GM12878 (cell line): Measurements from ENCODE around the gene SHOC1. TPM values are rescaled to one million over a fixed set of nuclear protein-coding genes. Genes with fewer than 3 reads are reported as not detected.

Source experiments
- ATAC-seq: fragments of 200-7000 bp; cut with Tn5 transposase; 3 replicates; pipeline ENCODE4 v1.9.1; 2020; ENCODE audit warnings: mild to moderate bottlenecking, moderate library complexity
- BruUV-seq: library from RNA; stranded (reverse); fragments of 400-500 nt; replicated peaks from 2 replicates; lab custom pipeline; 2021; lab: Mats Ljungman, UMichigan
- CTCF ChIA-PET: fragments of 300-600 bp; sonication (Branson Sonifier 250); formaldehyde crosslinking; extraction: SDS; loops from one replicate; lab custom pipeline; 2021; ENCODE audit warnings: inconsistent platforms; lab: Yijun Ruan, JAX
- POLR2A ChIA-PET: fragments of 350-600 bp; formaldehyde crosslinking; extraction: SDS; loops from one replicate; lab custom pipeline; 2021; ENCODE audit warnings: inconsistent platforms; lab: Charles Lee
- RAD21 ChIA-PET: fragments of 300-600 bp; sonication (Branson Sonifier 250); formaldehyde crosslinking; loops from one replicate; lab custom pipeline; 2023; ENCODE audit warnings: antibody characterized with exemption; ENCODE audit not compliant: unreplicated experiment; lab: Charles Lee
- SMC1A ChIA-PET: fragments of 300-600 bp; sonication (Branson Sonifier 250); formaldehyde crosslinking; loops from one replicate; lab custom pipeline; 2023; ENCODE audit not compliant: unreplicated experiment, uncharacterized antibody; lab: Charles Lee
- DNase-seq: peaks from one replicate; pipeline ENCODE4 v3.0.0-alpha.2; 2011; ENCODE audit warnings: low read depth, low spot score
- FAIRE-seq: peaks from 3 replicates; lab custom pipeline; 2011; peaks lifted over from hg19 to GRCh38; lab: Jason Lieb, UNC
- H2AFZ ChIP-seq: 2 replicates; pipeline ENCODE4 v1.6.0; 2011; ENCODE audit warnings: low read depth, low read length, control low read depth; ENCODE audit not compliant: control insufficient read depth
- H3K27ac ChIP-seq: 2 replicates; pipeline ENCODE4 v1.5.1; 2011; ENCODE audit warnings: control low read depth; ENCODE audit not compliant: control insufficient read depth, insufficient read depth
- H3K27me3 ChIP-seq, 2 experiments: replicated peaks in 1 of 2; 2 replicates each; pipeline versions ENCODE4 v1.6.0 to v1.6.1; 2011; ENCODE audit warnings: low read length in 1 of 2; ENCODE audit not compliant: control insufficient read depth in 2 of 2, insufficient read depth in 2 of 2
- H3K36me3 ChIP-seq, 2 experiments: 2 replicates each; pipeline ENCODE4 v1.5.1; 2011; ENCODE audit warnings: low read length in 1 of 2; ENCODE audit not compliant: control insufficient read depth in 2 of 2, insufficient read depth in 2 of 2
- H3K4me1 ChIP-seq: 2 replicates; pipeline ENCODE4 v1.6.1; 2011; ENCODE audit warnings: mild to moderate bottlenecking, low read length, moderate library complexity, mixed read lengths; ENCODE audit not compliant: control insufficient read depth, insufficient read depth
- H3K4me2 ChIP-seq: 2 replicates; pipeline ENCODE4 v1.6.0; 2011; ENCODE audit warnings: control low read depth; ENCODE audit not compliant: control insufficient read depth, insufficient read depth
- H3K4me3 ChIP-seq: fragments of 200-600 bp; sonication (generic); 2 replicates; pipeline ENCODE4 v1.5.1; 2016
- H3K79me2 ChIP-seq: 2 replicates; pipeline ENCODE4 v1.6.0; 2011; ENCODE audit warnings: low read length; ENCODE audit not compliant: control insufficient read depth, insufficient read depth
- H3K9ac ChIP-seq: 2 replicates; pipeline ENCODE4 v1.8.0; 2011; ENCODE audit warnings: low read length, control low read depth, mixed read lengths; ENCODE audit not compliant: control insufficient read depth, insufficient read depth
- H3K9me3 ChIP-seq: replicated peaks from 3 replicates; pipeline ENCODE4 v1.5.1; 2011; ENCODE audit warnings: mild to moderate bottlenecking, low read length; ENCODE audit not compliant: control insufficient read depth, insufficient read depth
- H4K20me1 ChIP-seq: 2 replicates; pipeline ENCODE4 v1.6.0; 2011; ENCODE audit not compliant: control insufficient read depth, insufficient read depth
- CUX1 ChIP-seq: IDR thresholded peaks from 2 replicates; pipeline ENCODE4 v1.6.1; 2012; ENCODE audit warnings: improper control_type of control experiment, low read depth, low read length; ENCODE audit not compliant: insufficient replicate concordance
- E2F8 ChIP-seq: fragments of 450-650 bp; IDR thresholded peaks from 2 replicates; pipeline ENCODE4 v1.6.1; 2018; ENCODE audit warnings: mild to moderate bottlenecking, low read depth, moderate library complexity; ENCODE audit not compliant: partially characterized antibody
- IRF4 ChIP-seq: IDR thresholded peaks from 2 replicates; pipeline ENCODE4 v1.6.1; 2011; ENCODE audit warnings: low read depth, low read length
- KAT2A ChIP-seq: conservative IDR thresholded peaks from 2 replicates; pipeline ENCODE4 v1.6.1; 2011; ENCODE audit warnings: low read depth, low read length; ENCODE audit not compliant: control insufficient read depth
- MTA2 ChIP-seq: fragments of 450-650 bp; IDR thresholded peaks from 2 replicates; pipeline ENCODE4 v1.6.1; 2016; ENCODE audit warnings: low read depth, mild to moderate bottlenecking, moderate library complexity
- MTA3 ChIP-seq: IDR thresholded peaks from 2 replicates; pipeline ENCODE4 v1.6.1; 2012; ENCODE audit warnings: low read length, inconsistent platforms, borderline replicate concordance
- NBN ChIP-seq: fragments of 450-650 bp; IDR thresholded peaks from 2 replicates; pipeline ENCODE4 v1.6.1; 2016
- NR2F1 ChIP-seq: fragments of 450-650 bp; conservative IDR thresholded peaks from 2 replicates; pipeline ENCODE4 v1.6.1; 2017; ENCODE audit warnings: mild to moderate bottlenecking
- PAX5 ChIP-seq: IDR thresholded peaks from 2 replicates; pipeline ENCODE4 v1.6.1; 2011; ENCODE audit warnings: low read depth, low read length, borderline replicate concordance
- RCOR1 ChIP-seq: conservative IDR thresholded peaks from 2 replicates; pipeline ENCODE4 v1.6.1; 2012; ENCODE audit warnings: low read depth, low read length, improper control_type of control experiment
- RELA ChIP-seq: fragments of 450-650 bp; IDR thresholded peaks from 2 replicates; pipeline ENCODE4 v1.8.0; 2014; ENCODE audit warnings: borderline replicate concordance; ENCODE audit not compliant: partially characterized antibody
- SMARCA5 ChIP-seq: fragments of 450-650 bp; IDR thresholded peaks from 2 replicates; pipeline ENCODE4 v1.6.1; 2017; ENCODE audit warnings: mild to moderate bottlenecking
- TCF12 ChIP-seq: IDR thresholded peaks from 2 replicates; pipeline ENCODE4 v1.6.1; 2011; ENCODE audit warnings: low read depth, mild to moderate bottlenecking, low read length
- USF1 ChIP-seq: IDR thresholded peaks from 2 replicates; pipeline ENCODE4 v1.6.1; 2011; ENCODE audit warnings: borderline replicate concordance, low read depth, mild to moderate bottlenecking, moderate library complexity, mixed read lengths, low read length; ENCODE audit not compliant: insufficient read depth; ENCODE audit errors: extremely low read length
- YBX1 ChIP-seq: fragments of 450-650 bp; IDR thresholded peaks from 2 replicates; pipeline ENCODE4 v1.6.1; 2016; ENCODE audit warnings: antibody characterized with exemption
- ZNF207 ChIP-seq: fragments of 450-650 bp; IDR thresholded peaks from 2 replicates; pipeline ENCODE4 v1.6.1; 2014; ENCODE audit warnings: antibody characterized with exemption, mild to moderate bottlenecking, borderline replicate concordance
- WGBS: methylation state at CpG from one replicate; pipeline ENCODE4 v1.1.6; 2016; ENCODE audit warnings: low lambda C conversion rate; ENCODE audit not compliant: insufficient replicate concordance, insufficient coverage; ENCODE audit errors: missing lambda C conversion rate; 5-methylcytosine and 5-hydroxymethylcytosine counted together
- in situ Hi-C: fragments of 300-500 bp; cut with MboI; formaldehyde crosslinking; loops from 9 replicates; pipeline ENCODE4 v1.14.3; 2018; ENCODE audit warnings: mixed read lengths
- intact Hi-C: fragments of 100-400 bp; cut with micrococcal nuclease; formaldehyde crosslinking; loops from one replicate; pipeline ENCODE4 v1.14.2; 2022; ENCODE audit not compliant: unreplicated experiment
- polyA plus RNA-seq, 11 experiments: library from polyadenylated mRNA; depleted of rRNA in 4 of 11; unstranded in 6 of 11; stranded (reverse) in 5 of 11; fragments of >200 nt; fragmentation: Nextera tagmentation in 4 of 11; fragmentation: Illumina TruSeq in 1 of 11; extraction: Ambion mirVana in 4 of 11; extraction: Trizol in 1 of 11; gene quantifications; 1 replicate in 1 of 11; 2 replicates in 10 of 11; pipeline versions ENCODE4 v1.2.1 to v1.2.3, GENCODE V29; 2011 to 2016; ENCODE audit warnings: inconsistent platforms in 2 of 11, missing spikeins in 2 of 11, low read depth in 1 of 11
- total RNA-seq, 4 experiments: library from RNA; depleted of rRNA in 3 of 4; stranded (reverse); fragments of >200 nt in 3 of 4; fragmentation: Illumina TruSeq in 1 of 4; extraction: Trizol in 1 of 4; gene quantifications; 2 replicates each; pipeline versions ENCODE4 v1.2.1 to v1.2.3, GENCODE V29; 2013 to 2021

The SHOC1 gene
- total and polyA plus RNA-seq, 10 of the 15 experiments (the other 5 are each of a cell fraction or from before 2014, with no cell fraction given), result under 0.01 to 0.11 (median 0.04) TPM; not detected in 3

- Histone ChIP-seq H3K9me3 (no peaks in the 10 kb centered on the region), H4K20me1 (no peaks in the 10 kb centered on the region), H3K9ac (no peak overlapping the region), H3K27me3 (no peaks in the 10 kb centered on the region), H3K4me3 (no peak overlapping the region), H3K27ac (no peak overlapping the region), H3K4me2 (no peak overlapping the region), H2AFZ (no peak overlapping the region), H3K79me2 (no peaks in the 10 kb centered on the region), H3K4me1 (no peaks in the 10 kb centered on the region), H3K36me3 (no peaks in the 10 kb centered on the region)
- ChIA-PET SMC1A (interaction anchor here (0.8 to 1.2 kb wide), 2 partner anchors 10 to 56 kb away, joined by 4 read pairs; no protein-coding TSS in a partner anchor), POLR2A (interaction anchor here (0.6 kb wide), 1 partner anchor 153 kb away, joined by 4 read pairs; no protein-coding TSS in a partner anchor), CTCF (no interaction called here), RAD21 (interaction anchor here (1.1 kb wide), 1 partner anchor 259 kb away, joined by 3 read pairs; no protein-coding TSS in a partner anchor)
- BruUV-seq, result no TSS peak
- DNase-seq (no peak), ATAC-seq (no peak), FAIRE-seq (no peak)
- intact Hi-C loops (no loop called here), in situ Hi-C loops (no loop called here)
- 78% methylated on average over 7 of the region's 7 CpGs for WGBS
- TF ChIP-seq SMARCA5 (no peak), NBN (no peak), PAX5 (no peak), ZNF207 (no peak), YBX1 (no peak), RCOR1 (no peak), TCF12 (no peak), USF1 (no peak), IRF4 (no peak), MTA3 (no peak), MTA2 (no peak), RELA (no peak), E2F8 (no peak), NR2F1 (no peak), KAT2A (no peak), CUX1 (no peak)
These were observed 20.7 kb upstream of the SHOC1 start for GRCh38 chr9:111815285-111816070.
